ENCODE data around the gene IL11. TPM values are rescaled to one million over a fixed set of nuclear protein-coding genes. Genes with fewer than 3 reads are reported as not detected.
A peak's percentile ranks its signal among the peaks of the same experiment; 100 is the strongest.

The IL11 gene
- total RNA-seq, 1 donor from 2014 or later = 183 TPM

DNA sequence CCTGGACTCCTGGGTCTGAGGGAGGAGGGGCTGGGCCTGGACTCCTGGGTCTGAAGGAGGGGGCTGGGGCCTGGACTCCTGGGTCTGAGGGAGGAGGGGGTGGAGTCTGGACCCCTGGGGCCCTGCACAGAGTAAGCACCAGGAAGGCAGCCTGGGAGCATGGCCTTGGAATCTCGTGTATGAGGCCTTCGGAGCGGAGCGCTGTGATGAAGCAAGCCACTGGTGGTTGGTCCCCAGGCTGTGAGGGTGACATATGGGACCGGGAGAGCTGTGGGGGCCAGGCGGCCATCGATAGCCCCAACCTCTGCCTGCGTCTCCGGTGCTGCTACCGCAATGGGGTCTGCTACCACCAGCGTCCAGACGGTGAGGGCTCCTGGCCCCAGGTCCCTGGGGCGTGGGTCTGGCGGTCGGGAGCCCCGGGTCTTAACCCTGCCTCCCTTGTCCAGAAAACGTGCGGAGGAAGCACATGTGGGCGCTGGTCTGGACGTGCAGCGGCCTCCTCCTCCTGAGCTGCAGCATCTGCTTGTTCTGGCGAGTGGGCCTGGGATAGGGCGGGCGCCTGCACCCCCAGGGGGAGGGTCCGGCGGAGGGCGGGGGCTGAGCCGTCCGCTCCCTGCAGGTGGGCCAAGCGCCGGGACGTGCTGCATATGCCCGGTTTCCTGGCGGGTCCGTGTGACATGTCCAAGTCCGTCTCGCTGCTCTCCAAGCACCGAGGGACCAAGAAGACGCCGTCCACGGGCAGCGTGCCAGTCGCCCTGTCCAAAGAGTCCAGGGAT lies 7.3 kb upstream of the IL11 start:
- H4K20me1 ChIP-seq (ENCODE audit: insufficient read depth, low read length) = no peaks in the 10 kb centered on the region
- no peak overlapping the region for H3K9ac ChIP-seq (ENCODE audit: low read length)
- no peaks in the 10 kb centered on the region for H3K9me3 ChIP-seq (ENCODE audit: insufficient read depth, low read depth, low read length)
- Mint-ChIP-seq H3K4me3 (ENCODE audit: unreplicated experiment) (no peak overlapping the region), H3K27ac (ENCODE audit: unreplicated experiment) (no peak overlapping the region), H3K27me3 (ENCODE audit: low read depth, unreplicated experiment) (peaks cover 2% of the 10 kb centered on the region), H3K9me3 (ENCODE audit: unreplicated experiment) (peaks cover 2% of the 10 kb centered on the region), H3K4me1 (ENCODE audit: low read depth, unreplicated experiment) (peaks cover 17% of the 10 kb centered on the region), H3K36me3 (ENCODE audit: low read depth, unreplicated experiment) (peaks cover 6% of the 10 kb centered on the region)
- no peaks in the 10 kb centered on the region for H3K27me3 ChIP-seq (ENCODE audit: insufficient read depth, low read length)
- no peak overlapping the region for H3K27ac ChIP-seq (ENCODE audit: low read depth, low read length)
- H3K4me3 ChIP-seq (ENCODE audit: insufficient read depth, low read depth, low read length) = no peak overlapping the region
- FAIRE-seq (no peak), DNase-seq (ENCODE audit: low read depth) (no peak)
- no peaks in the 10 kb centered on the region for H3K79me2 ChIP-seq (ENCODE audit: insufficient read depth, low read length)
- H2AFZ ChIP-seq (ENCODE audit: low read depth, low read length) = no peak overlapping the region
- TF ChIP-seq, protein P1, sequence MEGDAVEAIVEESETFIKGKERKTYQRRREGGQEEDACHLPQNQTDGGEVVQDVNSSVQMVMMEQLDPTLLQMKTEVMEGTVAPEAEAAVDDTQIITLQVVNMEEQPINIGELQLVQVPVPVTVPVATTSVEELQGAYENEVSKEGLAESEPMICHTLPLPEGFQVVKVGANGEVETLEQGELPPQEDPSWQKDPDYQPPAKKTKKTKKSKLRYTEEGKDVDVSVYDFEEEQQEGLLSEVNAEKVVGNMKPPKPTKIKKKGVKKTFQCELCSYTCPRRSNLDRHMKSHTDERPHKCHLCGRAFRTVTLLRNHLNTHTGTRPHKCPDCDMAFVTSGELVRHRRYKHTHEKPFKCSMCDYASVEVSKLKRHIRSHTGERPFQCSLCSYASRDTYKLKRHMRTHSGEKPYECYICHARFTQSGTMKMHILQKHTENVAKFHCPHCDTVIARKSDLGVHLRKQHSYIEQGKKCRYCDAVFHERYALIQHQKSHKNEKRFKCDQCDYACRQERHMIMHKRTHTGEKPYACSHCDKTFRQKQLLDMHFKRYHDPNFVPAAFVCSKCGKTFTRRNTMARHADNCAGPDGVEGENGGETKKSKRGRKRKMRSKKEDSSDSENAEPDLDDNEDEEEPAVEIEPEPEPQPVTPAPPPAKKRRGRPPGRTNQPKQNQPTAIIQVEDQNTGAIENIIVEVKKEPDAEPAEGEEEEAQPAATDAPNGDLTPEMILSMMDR (IDR thresholded peaks at IDR 0.05; ENCODE audit: insufficient read depth, low read depth, low read length) = no peak
- TF ChIP-seq EZH2 (IDR thresholded peaks at IDR 0.05; ENCODE audit: insufficient read depth, low read length) = no peak
- no peak overlapping the region for H3K4me2 ChIP-seq (ENCODE audit: low read length)
- no peaks in the 10 kb centered on the region for H3K36me3 ChIP-seq (ENCODE audit: insufficient read depth, low read length)
- H3K4me1 ChIP-seq (ENCODE audit: insufficient read depth, low read length) = peaks cover 33% of the 10 kb centered on the region

DNA sequence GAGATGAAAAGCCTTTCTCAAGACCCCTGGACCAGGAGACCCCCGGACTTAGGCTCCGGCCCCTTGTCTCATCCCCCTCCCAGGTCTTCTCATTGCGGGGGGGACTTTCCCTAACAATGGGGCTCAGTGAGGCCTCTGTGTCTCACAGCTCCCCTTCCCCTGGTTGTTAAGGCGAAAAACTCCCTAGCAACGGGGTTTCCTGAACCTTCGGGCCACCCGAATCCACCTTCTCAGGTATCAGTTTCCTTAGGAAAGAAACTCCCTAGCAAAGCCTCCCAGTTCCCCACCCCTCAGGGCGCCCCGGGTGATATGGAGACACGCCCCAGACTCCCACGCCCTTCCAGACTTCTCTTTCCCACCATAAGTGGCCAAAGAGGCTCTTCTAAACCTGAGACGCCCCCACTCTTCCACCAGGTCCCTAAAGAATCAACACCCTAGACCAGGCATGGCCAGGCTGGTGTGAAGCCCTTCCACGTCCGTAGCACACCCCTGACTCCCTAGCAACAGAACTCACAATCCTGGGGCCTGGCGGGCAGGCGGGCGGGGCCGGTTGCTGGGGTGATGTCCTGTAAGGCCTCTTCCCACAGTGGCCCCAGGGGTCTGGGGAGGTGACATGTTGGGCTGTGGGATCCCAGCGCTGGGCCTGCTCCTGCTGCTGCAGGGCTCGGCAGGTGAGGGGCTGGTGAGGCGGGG lies 6.1 kb upstream of the IL11 start, which contains the start of gene TMEM190:
TMEM190 (plus strand) TSS at position 586 of the 693 bp plus-strand sequence; CDS start at position 614, 28 bp downstream.
- H3K4me3 ChIP-seq (ENCODE audit: insufficient read depth, low read depth, low read length) = no peak within 1 kb of the TSS
- no peaks in the 10 kb centered on the region for H3K27me3 ChIP-seq (ENCODE audit: insufficient read depth, low read length)
- H3K27ac Mint-ChIP-seq (ENCODE audit: unreplicated experiment) = peak within 1 kb of the TSS; percentile 85
- H3K4me2 ChIP-seq (ENCODE audit: low read length) = no peak within 1 kb of the TSS
- no peaks in the 10 kb centered on the region for H3K9me3 ChIP-seq (ENCODE audit: insufficient read depth, low read depth, low read length)
- H3K36me3 Mint-ChIP-seq (ENCODE audit: low read depth, unreplicated experiment) = peaks cover 3% of the 10 kb centered on the region
- H3K9me3 Mint-ChIP-seq (ENCODE audit: unreplicated experiment) = no peaks in the 10 kb centered on the region
- no peaks in the 10 kb centered on the region for H4K20me1 ChIP-seq (ENCODE audit: insufficient read depth, low read length)
- H2AFZ ChIP-seq (ENCODE audit: low read depth, low read length) = no peak within 1 kb of the TSS
- H3K4me1 ChIP-seq (ENCODE audit: insufficient read depth, low read length) = peaks cover 42% of the 10 kb centered on the region
- no peak for DNase-seq (ENCODE audit: low read depth)
- peak within 1 kb of the TSS; percentile 50 for H3K4me3 Mint-ChIP-seq (ENCODE audit: unreplicated experiment)
- H3K79me2 ChIP-seq (ENCODE audit: insufficient read depth, low read length) = no peaks in the 10 kb centered on the region
- no peaks in the 10 kb centered on the region for H3K36me3 ChIP-seq (ENCODE audit: insufficient read depth, low read length)
- peaks cover 2% of the 10 kb centered on the region for H3K27me3 Mint-ChIP-seq (ENCODE audit: low read depth, unreplicated experiment)
- peaks cover 21% of the 10 kb centered on the region for H3K4me1 Mint-ChIP-seq (ENCODE audit: low read depth, unreplicated experiment)
- H3K27ac ChIP-seq (ENCODE audit: low read depth, low read length) = no peak within 1 kb of the TSS
- TF ChIP-seq EZH2 (IDR thresholded peaks at IDR 0.05; ENCODE audit: insufficient read depth, low read length) = no peak
- TF ChIP-seq, protein P1 (IDR thresholded peaks at IDR 0.05; ENCODE audit: insufficient read depth, low read depth, low read length) = no peak
- no peak within 1 kb of the TSS for H3K9ac ChIP-seq (ENCODE audit: low read length)
- no peak for FAIRE-seq
